MCF 10A (cell line): Measurements from ENCODE around the gene KCNMA1. TPM values are rescaled to one million over a fixed set of nuclear protein-coding genes. Genes with fewer than 3 reads are reported as not detected.

Source experiments
- BruUV-seq: library from RNA; stranded (reverse); fragments of 400-500 nt; replicated peaks from 2 replicates; lab custom pipeline; 2021; lab: Mats Ljungman, UMichigan
- CTCF ChIA-PET: fragments of 300-600 bp; sonication (Branson Sonifier 250); formaldehyde crosslinking; extraction: SDS; loops from one replicate; lab custom pipeline; 2021; ENCODE audit warnings: antibody characterized with exemption, inconsistent platforms; lab: Yijun Ruan, JAX
- POLR2A ChIA-PET: fragments of 300-600, 350-650 bp; sonication (Branson Sonifier 250); formaldehyde crosslinking; extraction: SDS; loops from one replicate; lab custom pipeline; 2020; ENCODE audit warnings: antibody characterized with exemption, inconsistent platforms; lab: Yijun Ruan, JAX
- DNase-seq: peaks from one replicate; pipeline ENCODE4 v3.0.0-alpha.2; 2018; ENCODE audit not compliant: unreplicated experiment
- H3K27ac Mint-ChIP-seq: one replicate; pipeline ENCODE4 v1.8.0; 2022; ENCODE audit warnings: mild to moderate bottlenecking, low read depth, mixed read lengths; ENCODE audit not compliant: unreplicated experiment
- H3K27me3 Mint-ChIP-seq: one replicate; pipeline ENCODE4 v1.8.0; 2022; ENCODE audit warnings: mixed read lengths; ENCODE audit not compliant: insufficient read depth, unreplicated experiment
- H3K36me3 Mint-ChIP-seq: one replicate; pipeline ENCODE4 v1.8.0; 2022; ENCODE audit warnings: mild to moderate bottlenecking, moderate library complexity, mixed read lengths; ENCODE audit not compliant: insufficient read depth, unreplicated experiment
- H3K4me1 Mint-ChIP-seq: one replicate; pipeline ENCODE4 v1.8.0; 2022; ENCODE audit warnings: mixed read lengths; ENCODE audit not compliant: insufficient read depth, unreplicated experiment
- H3K4me3 Mint-ChIP-seq: one replicate; pipeline ENCODE4 v1.8.0; 2022; ENCODE audit warnings: mild to moderate bottlenecking, moderate library complexity, mixed read lengths; ENCODE audit not compliant: unreplicated experiment
- H3K9me3 Mint-ChIP-seq: one replicate; pipeline ENCODE4 v1.8.0; 2022; ENCODE audit warnings: mixed read lengths; ENCODE audit not compliant: unreplicated experiment
- CTCF ChIP-seq: fragments of 200-600 bp; IDR thresholded peaks from one replicate; pipeline ENCODE4 v1.8.0; 2022; ENCODE audit warnings: antibody characterized with exemption, mild to moderate bottlenecking; ENCODE audit not compliant: unreplicated experiment
- intact Hi-C: fragments of 100-400 bp; cut with micrococcal nuclease; formaldehyde crosslinking; loops from 2 replicates; pipeline ENCODE4 v1.14.1; 2022
- total RNA-seq: library from RNA; stranded (reverse); gene quantifications from 2 replicates; pipeline ENCODE4 v1.2.3, GENCODE V29; 2022

KCNMA1 gene
- total RNA-seq, 1 experiment from 2014 or later = 7.5 TPM

- no TSS peak for BruUV-seq
- peaks cover 5% of the 10 kb centered on the region for H3K4me1 Mint-ChIP-seq
- no peaks in the 10 kb centered on the region for H3K9me3 Mint-ChIP-seq
- no peaks in the 10 kb centered on the region for H3K27me3 Mint-ChIP-seq
- no peak overlapping the region for H3K4me3 Mint-ChIP-seq
- intact Hi-C loops = no loop called here
- no peak overlapping the region for H3K27ac Mint-ChIP-seq
- POLR2A ChIA-PET = no interaction called here
- no peak for DNase-seq
- CTCF ChIA-PET = interaction anchor here (0.6 to 1.4 kb wide), 2 partner anchors 41 to 1701 kb away, joined by 3 read pairs; no protein-coding TSS in a partner anchor
- no peaks in the 10 kb centered on the region for H3K36me3 Mint-ChIP-seq
- TF ChIP-seq CTCF = no peak
Measured at GRCh38 chr10:76944640-76945039, 693.0 kb downstream of the KCNMA1 start.

- no peaks in the 10 kb centered on the region for H3K9me3 Mint-ChIP-seq
- ChIA-PET POLR2A (no interaction called here), CTCF (interaction anchor here (0.6 kb wide), 1 partner anchor 133 kb away, joined by 4 read pairs; no protein-coding TSS in a partner anchor)
- BruUV-seq = no TSS peak
- no peak overlapping the region for H3K4me3 Mint-ChIP-seq
- peaks cover 5% of the 10 kb centered on the region for H3K4me1 Mint-ChIP-seq
- H3K36me3 Mint-ChIP-seq = no peaks in the 10 kb centered on the region
- no peaks in the 10 kb centered on the region for H3K27me3 Mint-ChIP-seq
- intact Hi-C loops = no loop called here
- DNase-seq = no peak
- H3K27ac Mint-ChIP-seq = no peak overlapping the region
- TF ChIP-seq CTCF = no peak
Measured at GRCh38 chr10:76942628-76943416, 694.8 kb downstream of the KCNMA1 start.

- BruUV-seq = no TSS peak
- Mint-ChIP-seq H3K4me3 (no peak overlapping the region), H3K27me3 (no peaks in the 10 kb centered on the region), H3K27ac (no peak overlapping the region), H3K36me3 (no peaks in the 10 kb centered on the region), H3K9me3 (no peaks in the 10 kb centered on the region), H3K4me1 (peaks cover 5% of the 10 kb centered on the region)
- DNase-seq = no peak
- POLR2A ChIA-PET = no interaction called here
- CTCF ChIA-PET = interaction anchor here (0.7 kb wide), 1 partner anchor 95 kb away, joined by 3 read pairs; no protein-coding TSS in a partner anchor
- intact Hi-C loops = no loop called here
- no peak for TF ChIP-seq CTCF
Measured at GRCh38 chr10:76939933-76940468, 697.6 kb downstream of the KCNMA1 start.

- ChIA-PET POLR2A (interaction anchor here (0.6 kb wide), 1 partner anchor 48 kb away, joined by 3 read pairs; no protein-coding TSS in a partner anchor), CTCF (no interaction called here)
- no peak for DNase-seq
- no peak for TF ChIP-seq CTCF
- Mint-ChIP-seq H3K9me3 (no peaks in the 10 kb centered on the region), H3K27ac (no peak overlapping the region), H3K4me1 (no peaks in the 10 kb centered on the region), H3K27me3 (no peaks in the 10 kb centered on the region), H3K36me3 (no peaks in the 10 kb centered on the region), H3K4me3 (no peak overlapping the region)
- intact Hi-C loops = no loop called here
- no TSS peak for BruUV-seq
Measured at GRCh38 chr10:76937181-76937600, 700.4 kb downstream of the KCNMA1 start.
